Endometrial microvascular endothelial cells (primary cell): ENCODE data around the gene EEF1E1. TPM values are rescaled to one million over a fixed set of nuclear protein-coding genes. Genes with fewer than 3 reads are reported as not detected.

ENCODE experiments used
- in situ Hi-C: cut with HindIII; loops from 2 replicates; pipeline ENCODE4 v1.10.0; 2017; ENCODE audit warnings: low sequenced_read_pairs, low pct_unique_long_range_greater_than_20kb; ENCODE audit errors: inconsistent ontology term
- total RNA-seq: library from RNA; depleted of rRNA; stranded (reverse); fragments of >200 nt; gene quantifications from one replicate; pipeline ENCODE4 v1.2.3, GENCODE V29; 2015; ENCODE audit errors: inconsistent ontology term

The EEF1E1 gene
- total RNA-seq, 1 donor from 2014 or later: 80.5 TPM

DNA sequence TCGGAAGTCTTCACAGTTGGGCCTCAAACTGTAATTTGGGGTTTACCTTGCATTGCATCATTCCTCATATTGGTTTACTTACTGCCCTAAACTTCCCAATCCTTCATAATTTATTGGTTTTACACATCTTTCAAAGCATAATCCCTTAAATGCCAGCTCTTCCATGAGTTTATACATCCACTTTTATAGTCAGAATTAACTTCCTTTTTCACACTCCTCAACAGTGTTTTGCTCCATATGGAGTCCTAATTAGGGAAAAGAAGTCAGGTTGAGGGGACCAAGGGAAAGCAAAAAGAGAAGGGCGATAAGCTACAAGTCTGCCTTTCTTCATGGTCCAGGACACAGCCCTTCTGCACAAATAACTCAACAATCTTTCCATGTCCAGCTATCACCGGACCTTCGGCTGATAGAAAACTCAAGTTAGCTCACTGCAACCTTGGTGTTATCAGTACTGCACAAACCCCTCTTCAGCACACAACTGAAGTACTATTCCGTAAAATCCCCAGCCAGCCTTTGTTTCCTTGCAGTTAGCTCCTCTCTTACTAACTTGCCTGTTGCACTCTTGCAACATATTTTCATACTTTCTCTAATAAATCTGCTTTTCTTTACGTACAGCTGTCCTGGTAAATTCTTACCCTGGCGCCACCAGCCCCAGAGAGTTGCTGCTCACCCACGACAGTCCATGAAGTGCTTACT lies 2.0 kb downstream of the EEF1E1 start:
- in situ Hi-C loops: no loop called here

- in situ Hi-C loops: no loop called here
Measured at GRCh38 chr6:8090650-8091049, 11.7 kb downstream of the EEF1E1 start.

- in situ Hi-C loops: no loop called here
Measured at GRCh38 chr6:8088886-8089285, 13.5 kb downstream of the EEF1E1 start.

GRCh38 chr6:8087870-8088754 lies 14.2 kb downstream of the EEF1E1 start:
- in situ Hi-C loops: no loop called here

- in situ Hi-C loops: no loop called here
Measured at GRCh38 chr6:8086755-8087306, 15.5 kb downstream of the EEF1E1 start.

- in situ Hi-C loops: no loop called here
Measured at GRCh38 chr6:8085053-8085511, 17.3 kb downstream of the EEF1E1 start.

DNA sequence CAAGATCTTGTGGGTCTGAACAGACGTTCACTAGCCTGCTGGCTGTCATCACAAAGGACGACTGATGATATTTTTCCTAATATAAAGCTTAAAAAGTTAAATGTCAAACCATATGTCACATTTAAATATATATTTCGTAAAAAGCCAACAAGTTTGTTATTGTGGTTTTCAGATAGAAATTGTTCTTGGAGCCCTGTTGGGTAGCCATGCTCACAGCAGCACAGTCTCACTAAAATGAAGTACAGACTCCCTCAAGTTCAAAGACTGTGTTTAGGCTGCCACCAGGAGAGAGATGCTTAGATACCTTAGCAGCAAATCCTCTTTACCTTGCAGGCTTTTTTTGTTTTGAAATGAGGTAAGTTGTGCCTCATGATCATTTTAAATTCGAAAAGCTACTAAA lies 17.8 kb downstream of the EEF1E1 start:
- in situ Hi-C loops: no loop called here

DNA sequence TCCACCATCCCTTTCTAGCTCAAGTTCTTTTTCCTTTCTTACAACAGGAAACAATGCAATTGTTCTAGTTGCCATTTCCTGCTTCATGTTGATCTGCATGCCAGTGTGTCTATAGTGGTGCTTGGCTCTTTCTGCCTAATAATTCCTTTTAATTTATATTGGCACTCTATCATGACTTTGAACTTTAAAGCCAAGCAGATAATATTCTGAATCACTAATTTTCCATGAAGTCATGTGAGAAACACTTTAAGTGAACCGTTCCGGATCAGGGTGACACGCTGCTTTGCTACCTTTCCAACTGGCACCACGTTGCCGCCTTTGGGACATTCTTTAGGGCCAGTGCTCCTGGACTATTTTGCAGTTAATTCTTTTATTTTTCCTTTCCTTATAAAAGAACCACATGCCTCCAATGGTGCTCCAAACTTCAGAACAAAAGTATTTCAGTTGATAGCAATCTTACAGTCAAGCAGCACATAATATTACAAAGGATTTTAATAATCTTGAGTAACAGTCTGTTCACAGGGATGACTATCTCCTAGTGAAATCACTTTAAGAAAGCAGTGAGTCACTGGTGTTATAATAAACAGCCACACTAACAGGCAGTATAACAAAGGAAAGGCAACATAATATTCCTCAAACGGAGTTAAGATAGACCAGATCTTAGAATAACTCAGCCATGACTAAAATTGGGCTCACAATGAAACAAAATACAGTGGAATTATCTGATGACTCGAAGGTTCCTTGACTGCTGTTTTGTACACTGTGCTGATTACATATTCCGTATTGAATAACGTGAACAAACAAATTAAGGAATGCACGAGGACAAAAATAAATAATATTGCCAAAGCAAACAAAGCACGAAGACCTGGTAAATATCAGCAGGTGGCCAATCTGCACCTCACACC lies 19.1 kb downstream of the EEF1E1 start:
- in situ Hi-C loops: no loop called here

DNA sequence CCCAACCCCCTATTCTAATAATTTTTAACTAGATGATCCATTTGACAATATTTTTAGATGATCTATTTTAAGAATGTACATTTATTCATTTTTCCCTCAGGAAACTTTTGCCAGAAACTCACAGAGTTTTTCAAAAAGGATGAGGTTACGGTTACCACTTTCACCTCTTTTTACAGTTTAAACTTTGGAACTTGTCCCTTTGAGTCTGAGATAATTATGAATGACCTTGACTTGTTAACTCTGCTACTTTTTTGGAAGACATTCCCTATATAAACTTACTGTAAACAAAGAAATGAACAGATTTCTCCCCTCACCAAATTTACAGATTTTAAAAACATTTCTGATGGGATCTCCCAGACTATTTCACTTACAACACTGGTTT lies 19.8 kb downstream of the EEF1E1 start:
- in situ Hi-C loops: no loop called here

DNA sequence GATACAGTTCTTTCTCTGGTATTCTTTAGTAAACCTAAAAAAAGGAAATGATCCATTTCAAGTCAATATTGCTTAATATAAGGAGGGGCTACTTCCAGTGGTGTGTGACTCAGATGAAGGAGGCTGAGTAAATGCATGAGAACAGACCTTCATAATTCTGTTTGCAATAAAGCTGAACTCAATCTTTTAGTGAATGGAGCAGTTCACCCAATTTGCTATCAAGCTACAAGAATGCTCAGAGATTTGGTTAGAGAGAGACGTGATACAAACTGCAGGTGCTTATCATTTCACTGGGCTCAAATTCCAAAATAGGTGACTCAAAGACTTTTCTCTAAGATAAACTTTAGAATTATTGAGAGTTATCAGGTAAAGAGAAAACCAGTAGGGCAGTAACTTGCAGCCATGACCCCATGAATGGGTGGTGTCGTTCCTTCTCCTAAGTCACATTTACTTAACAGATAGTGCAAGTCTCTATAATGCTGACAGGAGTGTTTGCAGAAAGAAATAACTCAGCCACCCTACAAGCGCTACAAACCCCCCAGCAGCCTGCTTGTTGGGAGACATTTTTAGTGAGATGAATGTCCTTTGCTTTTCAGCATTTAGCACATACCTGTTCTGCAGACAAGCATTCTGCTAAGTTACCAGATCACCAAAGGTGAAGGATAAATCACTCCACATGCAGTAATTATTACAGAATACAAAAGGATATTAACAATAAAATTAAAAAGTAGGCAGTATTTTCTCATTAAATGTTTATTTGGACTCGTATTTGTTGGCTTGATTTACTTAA lies 21.8 kb downstream of the EEF1E1 start:
- in situ Hi-C loops: no loop called here

DNA sequence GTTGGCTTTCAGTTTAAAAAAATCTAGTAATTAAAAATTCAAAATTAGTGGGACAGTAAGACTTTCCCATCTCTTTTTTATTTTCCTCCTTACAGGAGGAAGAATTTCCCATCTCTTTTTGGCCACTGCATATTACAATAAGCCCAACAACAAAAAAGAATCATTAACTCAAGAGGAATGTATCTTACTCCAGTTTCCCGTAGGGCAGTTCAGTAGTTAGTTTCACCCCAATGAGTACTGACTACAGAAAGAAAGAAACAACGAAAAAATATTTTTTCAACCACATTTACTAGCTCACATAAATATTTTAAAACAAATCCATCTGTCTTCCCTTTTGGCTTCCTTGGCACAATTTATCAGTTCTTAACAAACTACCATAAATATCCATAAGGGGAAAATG lies 23.2 kb downstream of the EEF1E1 start:
- in situ Hi-C loops: no loop called here

GRCh38 chr6:8077991-8078390 lies 24.4 kb downstream of the EEF1E1 start:
- in situ Hi-C loops: no loop called here

- in situ Hi-C loops: no loop called here
Measured at GRCh38 chr6:8075704-8076103, 26.6 kb downstream of the EEF1E1 start.

DNA sequence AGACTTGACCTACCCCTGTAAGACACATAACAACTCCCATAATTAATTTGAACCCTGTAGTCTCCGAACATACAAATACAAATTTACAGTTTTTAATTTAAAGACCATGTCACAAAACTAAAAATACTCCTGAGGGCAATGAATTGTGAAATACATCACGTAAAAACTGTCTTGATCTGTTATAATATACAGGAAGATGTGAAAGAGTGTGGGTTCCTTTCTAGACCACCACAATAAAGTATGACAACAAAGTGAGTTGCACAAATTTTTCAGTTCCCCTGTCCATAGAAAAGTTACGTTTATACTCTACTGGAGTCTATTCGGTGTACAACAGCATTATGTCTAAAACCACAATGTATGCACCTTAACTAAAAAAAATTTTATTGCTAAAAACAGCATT lies 27.2 kb downstream of the EEF1E1 start:
- in situ Hi-C loops: no loop called here

DNA sequence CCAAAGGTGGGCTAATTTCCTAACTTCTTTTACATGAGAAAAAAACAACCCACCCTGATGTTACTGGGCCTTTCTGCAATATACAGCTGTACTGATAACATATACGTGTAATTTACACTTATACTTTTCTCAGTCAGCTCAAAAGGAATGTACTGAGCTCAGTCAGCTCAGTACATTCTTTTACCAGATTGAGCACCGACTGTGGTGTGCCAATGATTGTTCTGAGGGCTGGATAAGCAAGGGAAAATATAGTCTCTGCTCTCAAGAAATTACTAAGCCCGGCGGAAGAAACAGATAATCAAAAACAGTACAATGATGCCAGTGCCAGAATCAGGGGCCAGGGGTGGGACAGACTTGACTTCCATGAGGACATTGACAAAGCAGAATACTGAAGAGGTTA lies 28.1 kb downstream of the EEF1E1 start:
- in situ Hi-C loops: no loop called here

DNA sequence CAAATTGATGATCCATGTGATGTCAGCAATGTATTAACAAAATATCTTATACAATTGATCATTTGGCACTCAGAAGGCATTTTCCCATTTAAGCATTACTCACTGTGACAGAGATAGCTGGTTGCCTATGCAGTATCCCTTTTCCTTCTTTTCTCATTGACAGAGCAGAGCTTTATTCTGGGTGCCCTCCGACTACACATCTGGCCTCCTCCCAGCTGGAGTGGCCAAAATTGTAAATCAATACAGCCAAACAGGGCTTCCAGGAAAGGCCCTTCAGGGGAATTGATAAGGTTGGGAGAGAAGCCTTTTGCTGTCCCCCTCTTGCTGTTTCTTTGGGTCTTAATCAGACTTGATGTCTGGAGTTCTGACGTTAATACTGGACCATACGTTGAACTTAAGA lies 28.6 kb downstream of the EEF1E1 start:
- in situ Hi-C loops: no loop called here

DNA sequence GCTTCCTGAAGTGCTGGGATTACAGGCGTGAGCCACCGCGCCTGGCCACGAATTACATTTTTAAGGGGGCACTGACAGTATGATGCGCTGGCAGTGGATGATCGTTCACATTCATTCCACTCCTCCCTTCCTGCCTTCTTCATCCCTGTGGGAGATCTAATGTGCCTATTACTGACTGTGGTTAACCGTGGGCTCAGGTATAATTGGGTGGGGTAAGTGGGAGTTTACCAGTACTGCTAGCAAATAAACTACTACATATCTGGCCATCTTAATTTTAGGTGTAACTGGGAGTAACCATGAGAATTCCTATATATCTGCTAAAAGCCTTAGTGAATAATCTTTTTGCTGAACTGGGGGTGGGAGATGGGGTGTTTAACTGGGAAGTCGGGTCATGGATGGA lies 31.6 kb downstream of the EEF1E1 start:
- in situ Hi-C loops: no loop called here

DNA sequence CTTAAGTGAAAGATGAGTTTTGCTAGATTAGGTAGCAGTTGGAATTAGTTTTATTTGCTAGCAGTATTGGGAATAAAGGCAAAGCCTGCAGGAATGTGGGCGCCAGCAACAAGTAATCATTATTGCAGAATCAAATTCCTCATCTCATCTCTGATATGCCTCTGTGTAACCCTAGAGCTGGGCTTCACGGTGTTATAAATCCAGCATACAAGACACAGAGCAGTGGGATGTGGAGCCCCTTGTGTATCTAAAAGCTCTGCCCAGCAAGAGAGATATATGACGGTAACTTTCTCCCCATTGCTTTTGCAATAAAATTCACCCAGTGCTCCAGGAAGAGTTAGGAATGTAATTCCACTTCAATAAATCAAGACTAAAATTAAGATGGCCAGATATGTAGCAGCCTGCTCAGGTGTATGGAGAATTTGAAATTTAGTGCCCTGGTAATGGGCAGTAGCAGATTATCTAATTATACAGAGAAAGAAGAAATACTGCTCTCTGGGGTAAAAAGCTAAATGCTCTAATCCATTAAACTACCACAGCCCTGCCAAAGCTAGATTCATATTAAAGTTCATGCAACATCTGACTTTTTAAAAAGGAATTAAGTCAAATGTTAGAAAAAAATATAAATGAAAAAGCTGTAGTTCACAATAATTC lies 32.6 kb downstream of the EEF1E1 start:
- in situ Hi-C loops: no loop called here
